HepG2 (cell line): ENCODE measurements around the gene AHCYL1. TPM values are rescaled to one million over a fixed set of nuclear protein-coding genes. Genes with fewer than 3 reads are reported as not detected.
A peak's percentile ranks its signal among the peaks of the same experiment; 100 is the strongest.

Source experiments
- ARID4A ChIP-seq: sonication (generic); formaldehyde crosslinking; IDR thresholded peaks from 2 replicates; pipeline ENCODE4 v1.5.0; 2020; ENCODE audit warnings: mild to moderate bottlenecking, missing genetic modification reagents, borderline replicate concordance
- CENPX ChIP-seq: sonication (generic); formaldehyde crosslinking; IDR thresholded peaks from 2 replicates; pipeline ENCODE4 v1.9.0; 2021; ENCODE audit warnings: mild to moderate bottlenecking, missing genetic modification reagents, moderate library complexity
- CREBL2 ChIP-seq: sonication (generic); formaldehyde crosslinking; IDR thresholded peaks from 2 replicates; pipeline ENCODE4 v1.8.1; 2023; ENCODE audit warnings: missing genetic modification reagents, mild to moderate bottlenecking, borderline replicate concordance
- GATAD2A ChIP-seq: IDR thresholded peaks from 2 replicates; pipeline ENCODE4 v1.6.1; 2016
- JDP2 ChIP-seq: sonication (generic); formaldehyde crosslinking; IDR thresholded peaks from 2 replicates; pipeline ENCODE4 v1.8.1; 2022; ENCODE audit warnings: missing genetic modification reagents, borderline replicate concordance
- KDM1A ChIP-seq: IDR thresholded peaks from 2 replicates; pipeline ENCODE4 v1.6.1; 2016; ENCODE audit warnings: missing compliant biosample characterization
- KLF6 ChIP-seq: IDR thresholded peaks from 2 replicates; pipeline ENCODE4 v1.8.0; 2016; ENCODE audit warnings: missing biosample characterization, missing genetic modification reagents
- SPEN ChIP-seq: sonication (generic); formaldehyde crosslinking; IDR thresholded peaks from 2 replicates; pipeline ENCODE4 v1.5.1; 2020; ENCODE audit warnings: low read depth, mild to moderate bottlenecking, missing genetic modification reagents
- SRSF4 ChIP-seq: fragments of 200-400 bp; formaldehyde crosslinking; IDR thresholded peaks from one replicate; pipeline ENCODE4 v1.6.1; 2018; ENCODE audit warnings: mild to moderate bottlenecking, low read depth, low read length, moderate library complexity; ENCODE audit not compliant: poor library complexity, severe bottlenecking
- TARDBP ChIP-seq: sonication (generic); formaldehyde crosslinking; IDR thresholded peaks from 2 replicates; pipeline ENCODE4 v1.8.0; 2022; ENCODE audit warnings: mild to moderate bottlenecking, missing genetic modification reagents
- ZEB1 ChIP-seq: IDR thresholded peaks from 2 replicates; pipeline ENCODE4 v1.6.1; 2012; ENCODE audit warnings: mild to moderate bottlenecking, low read depth, inconsistent platforms; ENCODE audit not compliant: insufficient replicate concordance
- ZNF138 ChIP-seq: sonication (generic); formaldehyde crosslinking; IDR thresholded peaks from 2 replicates; pipeline ENCODE4 v1.5.0; 2020; ENCODE audit warnings: mild to moderate bottlenecking, low read depth, missing genetic modification reagents
- ZNF160 ChIP-seq: sonication (generic); formaldehyde crosslinking; IDR thresholded peaks from 2 replicates; pipeline ENCODE4 v1.8.0; 2022; ENCODE audit warnings: mild to moderate bottlenecking, inconsistent platforms, missing genetic modification reagents
- ZNF570 ChIP-seq: sonication (generic); formaldehyde crosslinking; IDR thresholded peaks from 2 replicates; pipeline ENCODE4 v1.4.0; 2020; ENCODE audit warnings: mild to moderate bottlenecking, missing genetic modification reagents, borderline replicate concordance
- ZNF605 ChIP-seq: sonication (generic); formaldehyde crosslinking; IDR thresholded peaks from 2 replicates; pipeline ENCODE4 v1.8.0; 2022; ENCODE audit warnings: mild to moderate bottlenecking, missing genetic modification reagents
- ZNF678 ChIP-seq: sonication (generic); formaldehyde crosslinking; IDR thresholded peaks from 2 replicates; pipeline ENCODE4 v1.4.0; 2020; ENCODE audit warnings: mild to moderate bottlenecking, missing genetic modification reagents
- ZSCAN22 ChIP-seq: sonication (generic); formaldehyde crosslinking; IDR thresholded peaks from 2 replicates; pipeline ENCODE4 v1.4.0; 2020; ENCODE audit warnings: mild to moderate bottlenecking, missing genetic modification reagents
- polyA plus RNA-seq, 8 experiments: library from polyadenylated mRNA; depleted of rRNA in 3 of 8; stranded (reverse) in 7 of 8; unstranded in 1 of 8; fragments of >200 nt; fragmentation: Illumina TruSeq in 4 of 8; extraction: Trizol in 4 of 8; gene quantifications; 2 replicates each; pipeline versions ENCODE4 v1.2.1 to v1.2.3, GENCODE V29; 2011 to 2016; ENCODE audit warnings: low read depth in 4 of 8, missing spikeins in 1 of 8, mixed read lengths in 1 of 8; ENCODE audit not compliant: insufficient read depth in 1 of 8
- total RNA-seq, 5 experiments: library from RNA; depleted of rRNA; stranded (reverse); fragments of >200 nt; fragmentation: Illumina TruSeq; extraction: Trizol; gene quantifications; 2 replicates each; pipeline ENCODE4 v1.2.3, GENCODE V29; 2016; ENCODE audit warnings: low read depth in 1 of 5
- TF ChIP-seq, protein P1 (sequence below): IDR thresholded peaks from 2 replicates; pipeline ENCODE4 v1.6.1; 2012; ENCODE audit warnings: inconsistent platforms
- TF ChIP-seq, protein P2 (sequence below), 2 experiments: sonication (generic) in 1 of 2; formaldehyde crosslinking in 1 of 2; IDR thresholded peaks; 2 replicates each; pipeline versions ENCODE4 v1.4.0 to v1.6.1; 2016 to 2020; ENCODE audit warnings: borderline replicate concordance in 1 of 2, low read depth in 1 of 2, mild to moderate bottlenecking in 1 of 2, missing genetic modification reagents in 1 of 2

The AHCYL1 gene
- total and polyA plus RNA-seq, 2 of the 13 experiments (the other 11 are each of a cell fraction or from before 2014, with no cell fraction given), result 40.9 to 76.3 TPM

- TF ChIP-seq, protein P1, sequence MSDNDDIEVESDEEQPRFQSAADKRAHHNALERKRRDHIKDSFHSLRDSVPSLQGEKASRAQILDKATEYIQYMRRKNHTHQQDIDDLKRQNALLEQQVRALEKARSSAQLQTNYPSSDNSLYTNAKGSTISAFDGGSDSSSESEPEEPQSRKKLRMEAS, result peak; percentile 79
- TF ChIP-seq KLF6 (CRISPR knock-in tag) (0 out of 2 replicates have a peak, but pooled peaks have one; percentile 63), ZNF570 (CRISPR knock-in tag) (no peak), CENPX (CRISPR knock-in tag) (no peak), ZEB1 (no peak), ZNF160 (CRISPR knock-in tag) (peak; percentile 70; the same call in 1 of the 2 replicates), GATAD2A (CRISPR knock-in tag) (peak; percentile 81), SRSF4 (no peak), SPEN (CRISPR knock-in tag) (peak; percentile 80), ZNF605 (CRISPR knock-in tag) (no peak; the same call in 1 of the 2 replicates), KDM1A (no peak), ZNF678 (CRISPR knock-in tag) (peak; percentile 78; the same call in 1 of the 2 replicates), ZSCAN22 (CRISPR knock-in tag) (peak; percentile 27; the same call in 1 of the 2 replicates), ZNF138 (CRISPR knock-in tag) (peak; percentile 92), TARDBP (CRISPR knock-in tag) (peak; percentile 98), ARID4A (CRISPR knock-in tag) (peak; percentile 95; the same call in 1 of the 2 replicates), JDP2 (CRISPR knock-in tag) (no peak), CREBL2 (CRISPR knock-in tag) (peak; percentile 88; the same call in 1 of the 2 replicates)
- TF ChIP-seq, protein P2, sequence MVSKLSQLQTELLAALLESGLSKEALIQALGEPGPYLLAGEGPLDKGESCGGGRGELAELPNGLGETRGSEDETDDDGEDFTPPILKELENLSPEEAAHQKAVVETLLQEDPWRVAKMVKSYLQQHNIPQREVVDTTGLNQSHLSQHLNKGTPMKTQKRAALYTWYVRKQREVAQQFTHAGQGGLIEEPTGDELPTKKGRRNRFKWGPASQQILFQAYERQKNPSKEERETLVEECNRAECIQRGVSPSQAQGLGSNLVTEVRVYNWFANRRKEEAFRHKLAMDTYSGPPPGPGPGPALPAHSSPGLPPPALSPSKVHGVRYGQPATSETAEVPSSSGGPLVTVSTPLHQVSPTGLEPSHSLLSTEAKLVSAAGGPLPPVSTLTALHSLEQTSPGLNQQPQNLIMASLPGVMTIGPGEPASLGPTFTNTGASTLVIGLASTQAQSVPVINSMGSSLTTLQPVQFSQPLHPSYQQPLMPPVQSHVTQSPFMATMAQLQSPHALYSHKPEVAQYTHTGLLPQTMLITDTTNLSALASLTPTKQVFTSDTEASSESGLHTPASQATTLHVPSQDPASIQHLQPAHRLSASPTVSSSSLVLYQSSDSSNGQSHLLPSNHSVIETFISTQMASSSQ (IDR thresholded peaks at IDR 0.05; ENCODE audit: low read depth), result no peak
- TF ChIP-seq, protein P2 (CRISPR knock-in tag; IDR thresholded peaks at IDR 0.05; ENCODE audit: borderline replicate concordance), result peak; percentile 73; the same call in 1 of the 2 replicates
These were observed at the start of gene AHCYL1 (continued) for GRCh38 chr1:109984456-109985246.
